ENCODE measurements around the gene IGHMBP2.

IGHMBP2 gene

GRCh38 chr11:68988491-68988890, 84.8 kb downstream of the IGHMBP2 start:
- Histone ChIP-seq H3K9me3 (ENCODE audit: control insufficient read depth, insufficient read depth, low read depth, low read length) (no peaks in the 10 kb centered on the region), H3K27ac (ENCODE audit: extremely low read depth, low read depth, low read length) (no peak overlapping the region), H3K4me3 (ENCODE audit: low read depth, low read length) (no peak overlapping the region), H3K36me3 (ENCODE audit: control insufficient read depth in 2 of 2, insufficient read depth in 1 of 2, low read length in 2 of 2) (no peaks in the 10 kb centered on the region), H3K4me1 (ENCODE audit: control insufficient read depth, insufficient read depth, low read length) (no peaks in the 10 kb centered on the region)
- no peak for TF ChIP-seq ZNF580 (tag by site-specific recombination; IDR thresholded peaks at IDR 0.05)
- no peak for TF ChIP-seq ZNF324 (tag by site-specific recombination; IDR thresholded peaks at IDR 0.05)
- TF ChIP-seq ZNF362 (tag by site-specific recombination; IDR thresholded peaks at IDR 0.05) = no peak
- no peak for TF ChIP-seq ZBTB26 (tag by site-specific recombination; optimal IDR thresholded peaks at IDR 0.05)
- TF ChIP-seq TRIM28 (IDR thresholded peaks at IDR 0.05; ENCODE audit: borderline replicate concordance, low read length) = no peak
- TF ChIP-seq ZNF571 (tag by site-specific recombination; IDR thresholded peaks at IDR 0.05) = no peak
- TF ChIP-seq ZNF335 (tag by site-specific recombination; conservative IDR thresholded peaks at IDR 0.05) = no peak
- TF ChIP-seq FEZF1 (tag by site-specific recombination; IDR thresholded peaks at IDR 0.05) = no peak
- no peak for TF ChIP-seq ZFHX2 (tag by site-specific recombination; conservative IDR thresholded peaks at IDR 0.05)
- TF ChIP-seq ZNF19 (tag by site-specific recombination; IDR thresholded peaks at IDR 0.05; ENCODE audit: low read depth) = no peak
- no peak for TF ChIP-seq ZNF280D (tag by site-specific recombination; IDR thresholded peaks at IDR 0.05)
- TF ChIP-seq ELK4 (IDR thresholded peaks at IDR 0.05; ENCODE audit: borderline replicate concordance, low read depth, low read length) = no peak
- no peak for TF ChIP-seq PATZ1 (tag by site-specific recombination; IDR thresholded peaks at IDR 0.05)
- TF ChIP-seq INSM2 (tag by site-specific recombination; IDR thresholded peaks at IDR 0.05) = no peak
- no peak for TF ChIP-seq ZNF239 (tag by site-specific recombination; IDR thresholded peaks at IDR 0.05)
- POLR2A ChIA-PET = no interaction called here
- CTCF ChIA-PET = no interaction called here
